SK-N-SH (cell line): ENCODE results near the gene DBP. TPM values are rescaled to one million over a fixed set of nuclear protein-coding genes. Genes with fewer than 3 reads are reported as not detected.

ENCODE experiments used
- CHD2 ChIP-seq: fragments of 150-350 bp; IDR thresholded peaks from 2 replicates; pipeline ENCODE4 v1.6.1; 2018; ENCODE audit warnings: low read length; ENCODE audit not compliant: partially characterized antibody
- ELF1 ChIP-seq: IDR thresholded peaks from 2 replicates; pipeline ENCODE4 v1.4.0; 2012
- EP300 ChIP-seq, 2 experiments: IDR thresholded peaks; 2 replicates each; pipeline versions ENCODE4 v1.4.0 to v1.6.1; 2012; ENCODE audit warnings: borderline replicate concordance in 1 of 2, low read depth in 1 of 2, low read length in 1 of 2
- EZH2phosphoT487 ChIP-seq: fragments of 200-600 bp; sonication (generic); IDR thresholded peaks from 2 replicates; pipeline ENCODE4 v1.6.1; 2017; ENCODE audit warnings: low read depth, mixed run types, mild to moderate bottlenecking, antibody characterized with exemption, moderate library complexity, borderline replicate concordance
- FOSL2 ChIP-seq: IDR thresholded peaks from 2 replicates; pipeline ENCODE4 v1.4.0; 2012; ENCODE audit warnings: low read depth, mild to moderate bottlenecking, moderate library complexity, borderline replicate concordance
- FOXJ3 ChIP-seq: sonication (generic); formaldehyde crosslinking; IDR thresholded peaks from 2 replicates; pipeline ENCODE4 v1.5.1; 2020; ENCODE audit warnings: mild to moderate bottlenecking, missing genetic modification reagents
- GABPA ChIP-seq: IDR thresholded peaks from 2 replicates; pipeline ENCODE4 v1.4.0; 2012; ENCODE audit warnings: low read depth, mild to moderate bottlenecking
- JUND ChIP-seq: IDR thresholded peaks from 2 replicates; pipeline ENCODE4 v1.4.0; 2012
- MXI1 ChIP-seq: IDR thresholded peaks from 2 replicates; pipeline ENCODE4 v1.6.1; 2012; ENCODE audit warnings: mild to moderate bottlenecking, low read depth, low read length, improper control_type of control experiment
- NFIC ChIP-seq: IDR thresholded peaks from 2 replicates; pipeline ENCODE4 v1.4.0; 2012; ENCODE audit warnings: borderline replicate concordance
- POLR2AphosphoS5 ChIP-seq: IDR thresholded peaks from 2 replicates; pipeline ENCODE4 v1.6.1; 2012; ENCODE audit warnings: low read depth, low read length
- RAD21 ChIP-seq: IDR thresholded peaks from 2 replicates; pipeline ENCODE4 v1.6.1; 2012; ENCODE audit warnings: mild to moderate bottlenecking, low read length
- RCOR1 ChIP-seq: fragments of 150-350 bp; IDR thresholded peaks from 2 replicates; pipeline ENCODE4 v1.6.1; 2017; ENCODE audit warnings: antibody characterized with exemption, low read length
- RXRA ChIP-seq: IDR thresholded peaks from 2 replicates; pipeline ENCODE4 v1.4.0; 2012; ENCODE audit warnings: low read depth, mild to moderate bottlenecking, borderline replicate concordance
- SMC3 ChIP-seq: IDR thresholded peaks from 2 replicates; pipeline ENCODE4 v1.6.1; 2012; ENCODE audit warnings: low read depth, low read length, improper control_type of control experiment
- YY1 ChIP-seq: IDR thresholded peaks from 2 replicates; pipeline ENCODE4 v1.4.0; 2012; ENCODE audit warnings: low read depth, mild to moderate bottlenecking
- polyA plus RNA-seq, 3 experiments: library from polyadenylated mRNA; depleted of rRNA; stranded (reverse); fragments of >200 nt; gene quantifications; 2 replicates each; pipeline ENCODE4 v1.2.3, GENCODE V29; 2012
- TF ChIP-seq, protein P1 (sequence below): fragments of 150-350 bp; IDR thresholded peaks from 2 replicates; pipeline ENCODE4 v1.6.1; 2016; ENCODE audit warnings: mild to moderate bottlenecking, low read depth, low read length
- TF ChIP-seq, protein P2 (sequence below): IDR thresholded peaks from 2 replicates; pipeline ENCODE4 v1.4.0; 2012; ENCODE audit warnings: low read depth, borderline replicate concordance
- TF ChIP-seq, protein P3 (sequence below): fragments of 150-350 bp; IDR thresholded peaks from 2 replicates; pipeline ENCODE4 v1.6.1; 2017; ENCODE audit warnings: antibody characterized with exemption, low read length, low read depth, borderline replicate concordance
- TF ChIP-seq, protein P4 (sequence below): fragments of 200-600 bp; sonication (generic); IDR thresholded peaks from 2 replicates; pipeline ENCODE4 v1.6.1; 2017; ENCODE audit warnings: antibody characterized with exemption, mild to moderate bottlenecking, moderate library complexity
- TF ChIP-seq, protein P5 (sequence below): IDR thresholded peaks from 2 replicates; pipeline ENCODE4 v1.4.0; 2012; ENCODE audit warnings: low read depth, borderline replicate concordance

The DBP gene
- polyA plus RNA-seq, 1 of the 3 experiments (the other 2 are of a cell fraction): 12.6 TPM

DNA sequence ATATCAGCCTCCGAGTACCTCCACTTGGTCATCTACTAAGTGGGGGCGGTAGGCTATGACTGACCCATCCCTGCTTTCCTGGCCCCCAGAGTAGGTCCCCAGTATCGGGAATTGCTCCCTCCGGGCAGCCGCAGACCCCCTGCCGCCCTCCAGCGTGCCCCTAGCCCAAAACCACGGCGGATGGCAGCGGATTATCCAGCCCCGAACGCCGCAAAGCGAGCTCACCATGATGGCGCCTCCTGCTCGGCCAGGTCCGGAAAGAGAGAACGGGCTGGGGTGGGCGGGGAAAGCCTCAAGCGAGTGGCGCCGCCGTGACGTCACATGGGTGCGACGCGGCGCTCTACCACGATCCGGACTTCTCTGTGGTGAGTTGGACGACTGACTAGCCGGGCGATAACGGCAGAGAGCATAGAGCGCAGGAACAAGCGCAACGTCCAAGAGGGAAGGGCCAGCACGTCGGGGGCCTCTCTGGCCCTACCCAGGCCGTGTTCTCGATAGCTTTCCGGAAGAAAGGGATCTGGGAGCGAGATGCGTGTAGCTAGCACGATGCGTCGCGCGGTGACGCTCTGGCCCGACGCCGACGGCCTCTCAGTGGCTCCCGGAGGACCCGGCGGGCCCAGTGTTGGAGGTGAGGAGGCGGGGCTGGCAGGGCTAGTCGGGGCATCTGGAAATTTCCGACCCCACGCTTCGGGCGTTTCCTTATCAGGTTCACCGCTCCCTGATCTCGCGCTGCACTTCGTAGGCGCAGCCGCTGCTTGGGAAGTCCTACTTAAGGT is 18.1 kb downstream of the DBP start, which contains the start of the genes RPL18 and SPHK2 (continued):
- TF ChIP-seq, protein P1, sequence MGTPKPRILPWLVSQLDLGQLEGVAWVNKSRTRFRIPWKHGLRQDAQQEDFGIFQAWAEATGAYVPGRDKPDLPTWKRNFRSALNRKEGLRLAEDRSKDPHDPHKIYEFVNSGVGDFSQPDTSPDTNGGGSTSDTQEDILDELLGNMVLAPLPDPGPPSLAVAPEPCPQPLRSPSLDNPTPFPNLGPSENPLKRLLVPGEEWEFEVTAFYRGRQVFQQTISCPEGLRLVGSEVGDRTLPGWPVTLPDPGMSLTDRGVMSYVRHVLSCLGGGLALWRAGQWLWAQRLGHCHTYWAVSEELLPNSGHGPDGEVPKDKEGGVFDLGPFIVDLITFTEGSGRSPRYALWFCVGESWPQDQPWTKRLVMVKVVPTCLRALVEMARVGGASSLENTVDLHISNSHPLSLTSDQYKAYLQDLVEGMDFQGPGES: no peak
- TF ChIP-seq MXI1 (peak; percentile 75; the same call in 1 of the 2 replicates), EP300 (IDR thresholded peaks at IDR 0.05; ENCODE audit: borderline replicate concordance in 1 of 2, low read depth in 1 of 2, low read length in 1 of 2) (peak; percentile 31 to 62; a peak in 1 of 4 replicates), FOXJ3 (CRISPR knock-in tag) (peak; percentile 86), GABPA (peak; percentile 95), RCOR1 (peak; percentile 93), POLR2AphosphoS5 (peak; percentile 98), SMC3 (no peak), RAD21 (0 out of 2 replicates have a peak, but pooled peaks have one; percentile 14), YY1 (peak; percentile 90), EZH2phosphoT487 (no peak), NFIC (no peak), ELF1 (peak; percentile 98), RXRA (no peak), FOSL2 (no peak; the same call in 1 of the 2 replicates), JUND (no peak), CHD2 (peak; percentile 76)
- TF ChIP-seq, protein P2, sequence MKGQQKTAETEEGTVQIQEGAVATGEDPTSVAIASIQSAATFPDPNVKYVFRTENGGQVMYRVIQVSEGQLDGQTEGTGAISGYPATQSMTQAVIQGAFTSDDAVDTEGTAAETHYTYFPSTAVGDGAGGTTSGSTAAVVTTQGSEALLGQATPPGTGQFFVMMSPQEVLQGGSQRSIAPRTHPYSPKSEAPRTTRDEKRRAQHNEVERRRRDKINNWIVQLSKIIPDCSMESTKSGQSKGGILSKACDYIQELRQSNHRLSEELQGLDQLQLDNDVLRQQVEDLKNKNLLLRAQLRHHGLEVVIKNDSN: no peak
- TF ChIP-seq, protein P3, sequence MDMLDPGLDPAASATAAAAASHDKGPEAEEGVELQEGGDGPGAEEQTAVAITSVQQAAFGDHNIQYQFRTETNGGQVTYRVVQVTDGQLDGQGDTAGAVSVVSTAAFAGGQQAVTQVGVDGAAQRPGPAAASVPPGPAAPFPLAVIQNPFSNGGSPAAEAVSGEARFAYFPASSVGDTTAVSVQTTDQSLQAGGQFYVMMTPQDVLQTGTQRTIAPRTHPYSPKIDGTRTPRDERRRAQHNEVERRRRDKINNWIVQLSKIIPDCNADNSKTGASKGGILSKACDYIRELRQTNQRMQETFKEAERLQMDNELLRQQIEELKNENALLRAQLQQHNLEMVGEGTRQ: 0 out of 2 replicates have a peak, but pooled peaks have one; percentile 31
- TF ChIP-seq, protein P4, sequence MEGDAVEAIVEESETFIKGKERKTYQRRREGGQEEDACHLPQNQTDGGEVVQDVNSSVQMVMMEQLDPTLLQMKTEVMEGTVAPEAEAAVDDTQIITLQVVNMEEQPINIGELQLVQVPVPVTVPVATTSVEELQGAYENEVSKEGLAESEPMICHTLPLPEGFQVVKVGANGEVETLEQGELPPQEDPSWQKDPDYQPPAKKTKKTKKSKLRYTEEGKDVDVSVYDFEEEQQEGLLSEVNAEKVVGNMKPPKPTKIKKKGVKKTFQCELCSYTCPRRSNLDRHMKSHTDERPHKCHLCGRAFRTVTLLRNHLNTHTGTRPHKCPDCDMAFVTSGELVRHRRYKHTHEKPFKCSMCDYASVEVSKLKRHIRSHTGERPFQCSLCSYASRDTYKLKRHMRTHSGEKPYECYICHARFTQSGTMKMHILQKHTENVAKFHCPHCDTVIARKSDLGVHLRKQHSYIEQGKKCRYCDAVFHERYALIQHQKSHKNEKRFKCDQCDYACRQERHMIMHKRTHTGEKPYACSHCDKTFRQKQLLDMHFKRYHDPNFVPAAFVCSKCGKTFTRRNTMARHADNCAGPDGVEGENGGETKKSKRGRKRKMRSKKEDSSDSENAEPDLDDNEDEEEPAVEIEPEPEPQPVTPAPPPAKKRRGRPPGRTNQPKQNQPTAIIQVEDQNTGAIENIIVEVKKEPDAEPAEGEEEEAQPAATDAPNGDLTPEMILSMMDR: no peak
- TF ChIP-seq, protein P5, sequence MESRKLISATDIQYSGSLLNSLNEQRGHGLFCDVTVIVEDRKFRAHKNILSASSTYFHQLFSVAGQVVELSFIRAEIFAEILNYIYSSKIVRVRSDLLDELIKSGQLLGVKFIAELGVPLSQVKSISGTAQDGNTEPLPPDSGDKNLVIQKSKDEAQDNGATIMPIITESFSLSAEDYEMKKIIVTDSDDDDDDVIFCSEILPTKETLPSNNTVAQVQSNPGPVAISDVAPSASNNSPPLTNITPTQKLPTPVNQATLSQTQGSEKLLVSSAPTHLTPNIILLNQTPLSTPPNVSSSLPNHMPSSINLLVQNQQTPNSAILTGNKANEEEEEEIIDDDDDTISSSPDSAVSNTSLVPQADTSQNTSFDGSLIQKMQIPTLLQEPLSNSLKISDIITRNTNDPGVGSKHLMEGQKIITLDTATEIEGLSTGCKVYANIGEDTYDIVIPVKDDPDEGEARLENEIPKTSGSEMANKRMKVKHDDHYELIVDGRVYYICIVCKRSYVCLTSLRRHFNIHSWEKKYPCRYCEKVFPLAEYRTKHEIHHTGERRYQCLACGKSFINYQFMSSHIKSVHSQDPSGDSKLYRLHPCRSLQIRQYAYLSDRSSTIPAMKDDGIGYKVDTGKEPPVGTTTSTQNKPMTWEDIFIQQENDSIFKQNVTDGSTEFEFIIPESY: peak; percentile 82; the same call in 1 of the 2 replicates
- TF ChIP-seq, all 33 proteins: peak for 21
